GM19099 (cell line): Measurements from ENCODE around the gene CCDC54.

Experiments used
- POLR2A ChIP-seq: IDR thresholded peaks from 3 replicates; pipeline ENCODE4 v1.6.1; 2011; ENCODE audit warnings: low read depth; ENCODE audit not compliant: insufficient read length; ENCODE audit errors: extremely low read depth

CCDC54 gene

DNA sequence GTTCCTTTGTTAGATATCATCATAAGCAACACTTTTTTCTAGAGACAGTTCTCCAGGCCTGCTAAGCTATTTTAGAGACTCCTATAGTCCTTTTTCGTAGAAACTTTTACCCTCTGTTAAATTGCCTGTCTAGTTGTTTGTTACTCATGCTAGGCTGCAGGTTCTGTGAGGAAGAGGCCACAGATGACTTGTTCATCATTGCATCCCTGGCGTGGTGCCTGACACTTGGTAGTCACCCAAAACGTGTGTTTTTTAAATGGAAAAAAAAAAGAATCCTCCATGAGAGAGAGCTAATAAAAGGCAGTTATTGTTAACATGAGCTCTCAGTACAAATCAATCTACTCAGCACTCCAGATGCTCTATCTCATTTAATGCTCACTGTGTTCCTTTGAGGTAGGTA is 35.1 kb downstream of the CCDC54 start:
- TF ChIP-seq POLR2A: no peak

GRCh38 chr3:107413264-107413663 is 36.0 kb downstream of the CCDC54 start:
- TF ChIP-seq POLR2A: no peak

- TF ChIP-seq POLR2A: no peak
Observed at GRCh38 chr3:107414325-107414964, 37.2 kb downstream of the CCDC54 start.

GRCh38 chr3:107416138-107416537 is 38.9 kb downstream of the CCDC54 start:
- TF ChIP-seq POLR2A: no peak

DNA sequence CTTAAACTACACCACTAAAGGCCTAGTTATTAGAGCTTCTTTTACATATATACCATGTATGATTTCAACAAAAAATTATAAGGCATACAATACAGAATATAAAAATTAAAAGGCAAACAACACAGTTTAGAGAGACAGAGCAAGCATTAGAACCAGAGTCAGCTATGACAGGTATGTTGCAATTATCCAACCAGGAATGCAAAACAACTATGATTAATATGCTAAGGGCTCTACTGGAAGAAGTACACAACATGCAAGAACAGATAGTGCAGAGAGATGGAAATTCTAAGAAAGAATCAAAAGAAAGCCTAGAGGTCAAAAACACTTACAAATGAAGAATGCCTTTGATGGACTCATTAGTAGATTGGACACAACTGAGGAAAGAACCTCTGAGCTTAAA is 39.6 kb downstream of the CCDC54 start:
- no peak for TF ChIP-seq POLR2A

GRCh38 chr3:107421170-107421792 is 44.0 kb downstream of the CCDC54 start:
- TF ChIP-seq POLR2A: no peak

GRCh38 chr3:107421881-107422280 is 44.6 kb downstream of the CCDC54 start:
- no peak for TF ChIP-seq POLR2A

GRCh38 chr3:107425033-107425432 is 47.8 kb downstream of the CCDC54 start:
- TF ChIP-seq POLR2A: no peak

GRCh38 chr3:107426223-107426622 is 49.0 kb downstream of the CCDC54 start:
- no peak for TF ChIP-seq POLR2A
